ENCODE measurements around the gene LMX1A.

GRCh38 chr1:165383067-165383466, 26.6 kb upstream of the LMX1A start:
- TF ChIP-seq POLR2AphosphoS5 (IDR thresholded peaks at IDR 0.05; ENCODE audit: low read depth, low read length) (no peak), CTCF (IDR thresholded peaks at IDR 0.05) (no peak), SIN3A (IDR thresholded peaks at IDR 0.05; ENCODE audit: borderline replicate concordance, insufficient read depth, low read depth, low read length) (no peak), TCF7L2 (IDR thresholded peaks at IDR 0.05; ENCODE audit: low read depth, low read length) (no peak)

All from Panc1 (cell line).